ENCODE measurements around the gene ARSG. TPM values are rescaled to one million over a fixed set of nuclear protein-coding genes. Genes with fewer than 3 reads are reported as not detected.
"Not testable (repeated sequence)": the region's sequence is repeated elsewhere in the genome, so short reads cannot be mapped to it uniquely, and the experiment has no call there.

ARSG gene
- total and polyA plus RNA-seq, 7 donors = 1.7 to 6.1 (median 2.5) TPM

DNA sequence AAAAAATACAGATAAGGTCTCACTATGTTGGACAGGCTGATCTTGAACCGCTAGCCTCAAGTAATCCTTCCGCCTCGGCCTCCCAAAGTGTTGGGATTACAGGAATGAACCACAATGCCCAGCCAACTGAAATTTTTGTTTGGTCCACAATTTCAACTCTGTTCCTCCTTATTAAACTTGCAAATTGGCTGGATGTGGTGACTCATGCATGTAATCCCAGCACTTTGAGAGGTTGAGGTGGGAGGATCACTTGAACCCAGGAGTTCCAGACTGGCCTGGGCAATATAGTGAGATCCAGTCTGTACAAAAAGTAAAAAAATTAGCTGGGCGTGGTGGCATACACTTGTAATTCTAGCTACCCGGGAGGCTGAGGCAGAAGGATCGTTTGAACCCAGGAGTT is 13.4 kb downstream of the ARSG start:
- TF ChIP-seq, protein P1, sequence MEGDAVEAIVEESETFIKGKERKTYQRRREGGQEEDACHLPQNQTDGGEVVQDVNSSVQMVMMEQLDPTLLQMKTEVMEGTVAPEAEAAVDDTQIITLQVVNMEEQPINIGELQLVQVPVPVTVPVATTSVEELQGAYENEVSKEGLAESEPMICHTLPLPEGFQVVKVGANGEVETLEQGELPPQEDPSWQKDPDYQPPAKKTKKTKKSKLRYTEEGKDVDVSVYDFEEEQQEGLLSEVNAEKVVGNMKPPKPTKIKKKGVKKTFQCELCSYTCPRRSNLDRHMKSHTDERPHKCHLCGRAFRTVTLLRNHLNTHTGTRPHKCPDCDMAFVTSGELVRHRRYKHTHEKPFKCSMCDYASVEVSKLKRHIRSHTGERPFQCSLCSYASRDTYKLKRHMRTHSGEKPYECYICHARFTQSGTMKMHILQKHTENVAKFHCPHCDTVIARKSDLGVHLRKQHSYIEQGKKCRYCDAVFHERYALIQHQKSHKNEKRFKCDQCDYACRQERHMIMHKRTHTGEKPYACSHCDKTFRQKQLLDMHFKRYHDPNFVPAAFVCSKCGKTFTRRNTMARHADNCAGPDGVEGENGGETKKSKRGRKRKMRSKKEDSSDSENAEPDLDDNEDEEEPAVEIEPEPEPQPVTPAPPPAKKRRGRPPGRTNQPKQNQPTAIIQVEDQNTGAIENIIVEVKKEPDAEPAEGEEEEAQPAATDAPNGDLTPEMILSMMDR (IDR thresholded peaks at IDR 0.05) = no peak
- no peaks in the 10 kb centered on the region for H3K9me3 ChIP-seq

GRCh38 chr17:68305142-68305541 is 13.8 kb downstream of the ARSG start:
- Histone ChIP-seq H3K4me3 (no peak overlapping the region), H3K27ac (no peak overlapping the region), H3K27me3 (ENCODE audit: insufficient read depth in 3 of 3, low read length in 2 of 3) (no peaks in the 10 kb centered on the region), H3K4me1 (no peaks in the 10 kb centered on the region), H3K36me3 (ENCODE audit: insufficient read depth in 1 of 2, low read depth in 1 of 2) (no peaks in the 10 kb centered on the region), H3K9me3 (no peaks in the 10 kb centered on the region)
- 81 to 87% (median 82%) methylated on average over 4 of the region's 4 CpGs for WGBS, 3 donors
- TF ChIP-seq, protein P1 (IDR thresholded peaks at IDR 0.05) = no peak
- ATAC-seq (no peak), DNase-seq (no peak)
- intact Hi-C loops (cut with DNase I) = no loop called here

More for the DNA sequence above, 13.4 kb downstream of the ARSG start:
- DNase-seq (no peak), ATAC-seq (no peak)
- Histone ChIP-seq H3K27me3 (ENCODE audit: insufficient read depth in 3 of 3, low read length in 2 of 3) (no peaks in the 10 kb centered on the region), H3K4me3 (no peak overlapping the region), H3K4me1 (no peaks in the 10 kb centered on the region), H3K27ac (no peak overlapping the region), H3K36me3 (ENCODE audit: insufficient read depth in 1 of 2, low read depth in 1 of 2) (no peaks in the 10 kb centered on the region)
- intact Hi-C loops (cut with DNase I) = no loop called here
- 90 to 96% (median 91%) methylated on average over 6 of the region's 6 CpGs for WGBS, 3 donors

- no peaks in the 10 kb centered on the region for H3K36me3 ChIP-seq (ENCODE audit: insufficient read depth in 1 of 2, low read depth in 1 of 2)
- H3K27me3 ChIP-seq (ENCODE audit: insufficient read depth in 3 of 3, low read length in 2 of 3) = no peaks in the 10 kb centered on the region
- no peak overlapping the region for H3K4me3 ChIP-seq
- ATAC-seq = no peak
- H3K4me1 ChIP-seq = no peaks in the 10 kb centered on the region
- no peak for DNase-seq
- H3K9me3 ChIP-seq = no peaks in the 10 kb centered on the region
- WGBS, 3 donors = 51 to 60% (median 55%) methylated on average over 6 of the region's 6 CpGs
- TF ChIP-seq, protein P1 (IDR thresholded peaks at IDR 0.05) = no peak
- H3K27ac ChIP-seq = no peak overlapping the region
- intact Hi-C loops (cut with DNase I) = no loop called here
Observed at GRCh38 chr17:68306819-68307218, 15.5 kb downstream of the ARSG start.

DNA sequence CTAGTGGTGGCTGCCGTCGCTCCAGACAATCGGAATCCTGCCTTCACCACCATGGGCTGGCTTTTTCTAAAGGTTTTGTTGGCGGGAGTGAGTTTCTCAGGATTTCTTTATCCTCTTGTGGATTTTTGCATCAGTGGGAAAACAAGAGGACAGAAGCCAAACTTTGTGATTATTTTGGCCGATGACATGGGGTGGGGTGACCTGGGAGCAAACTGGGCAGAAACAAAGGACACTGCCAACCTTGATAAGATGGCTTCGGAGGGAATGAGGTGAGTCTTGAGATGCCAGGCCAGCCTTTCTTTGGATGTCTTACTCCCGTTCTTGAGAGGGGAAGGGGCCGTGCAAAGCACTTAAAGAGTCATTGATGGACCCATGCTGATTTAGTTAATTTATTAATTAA is 16.1 kb downstream of the ARSG start:
- Histone ChIP-seq H3K4me1 (no peaks in the 10 kb centered on the region), H3K27me3 (ENCODE audit: insufficient read depth in 3 of 3, low read length in 2 of 3) (no peaks in the 10 kb centered on the region), H3K9me3 (no peaks in the 10 kb centered on the region), H3K36me3 (ENCODE audit: insufficient read depth in 1 of 2, low read depth in 1 of 2) (no peaks in the 10 kb centered on the region), H3K27ac (no peak overlapping the region), H3K4me3 (no peak overlapping the region)
- intact Hi-C loops (cut with DNase I) = no loop called here
- no peak for DNase-seq
- 77 to 84% (median 84%) methylated on average over 8 of the region's 8 CpGs for WGBS, 3 donors
- TF ChIP-seq, protein P1 (IDR thresholded peaks at IDR 0.05) = no peak
- no peak for ATAC-seq

DNA sequence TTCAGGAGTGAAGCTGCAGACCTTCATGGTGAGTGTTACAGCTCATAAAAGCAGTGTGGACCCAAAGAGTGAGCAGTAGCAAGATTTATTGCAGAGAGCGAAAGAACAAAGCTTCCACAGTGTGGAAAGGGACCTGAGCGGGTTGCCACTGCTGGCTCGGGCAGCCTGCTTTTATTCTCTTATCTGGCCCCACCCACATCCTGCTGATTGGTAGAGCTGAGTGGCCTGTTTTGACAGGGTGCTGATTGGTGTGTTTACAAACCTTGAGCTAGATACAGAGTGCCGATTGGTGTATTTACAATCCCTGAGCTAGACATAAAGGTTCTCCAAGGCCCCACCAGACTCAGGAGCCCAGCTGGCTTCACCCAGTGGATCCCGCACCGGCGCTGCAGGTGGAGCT is 17.2 kb downstream of the ARSG start:
- H3K27ac ChIP-seq; H3K27me3 ChIP-seq (ENCODE audit: insufficient read depth in 3 of 3, low read length in 2 of 3); DNase-seq; intact Hi-C loops (cut with DNase I); H3K4me3 ChIP-seq; ATAC-seq; H3K4me1 ChIP-seq; H3K36me3 ChIP-seq (ENCODE audit: insufficient read depth in 1 of 2, low read depth in 1 of 2); H3K9me3 ChIP-seq: not testable (repeated sequence)
- 93 to 94% (median 94%) methylated on average over 5 to 7 of the region's 7 CpGs for WGBS, 3 donors

- intact Hi-C loops (cut with DNase I); H3K36me3 ChIP-seq (ENCODE audit: insufficient read depth in 1 of 2, low read depth in 1 of 2); H3K27me3 ChIP-seq (ENCODE audit: insufficient read depth in 3 of 3, low read length in 2 of 3); DNase-seq; H3K27ac ChIP-seq; H3K4me1 ChIP-seq; H3K9me3 ChIP-seq; ATAC-seq; H3K4me3 ChIP-seq: not testable (repeated sequence)
- 90 to 93% (median 92%) methylated on average over 15 to 28 of the region's 28 CpGs for WGBS, 3 donors
Observed at GRCh38 chr17:68309066-68309670, 17.9 kb downstream of the ARSG start.
